DMS79 treated with DMSO at 0.1 percent for 48 hours (cell line): ENCODE measurements around the gene MEIS3.
"Not testable (repeated sequence)": the region's sequence is repeated elsewhere in the genome, so short reads cannot be mapped to it uniquely, and the experiment has no call there.

ENCODE experiments used
- DNase-seq: peaks from one replicate; lab custom pipeline; 2025; lab: John Stamatoyannopoulos, UW

Gene MEIS3

GRCh38 chr19:47384533-47384932 lies 34.8 kb downstream of the MEIS3 start:
- not testable (repeated sequence) for DNase-seq

DNA sequence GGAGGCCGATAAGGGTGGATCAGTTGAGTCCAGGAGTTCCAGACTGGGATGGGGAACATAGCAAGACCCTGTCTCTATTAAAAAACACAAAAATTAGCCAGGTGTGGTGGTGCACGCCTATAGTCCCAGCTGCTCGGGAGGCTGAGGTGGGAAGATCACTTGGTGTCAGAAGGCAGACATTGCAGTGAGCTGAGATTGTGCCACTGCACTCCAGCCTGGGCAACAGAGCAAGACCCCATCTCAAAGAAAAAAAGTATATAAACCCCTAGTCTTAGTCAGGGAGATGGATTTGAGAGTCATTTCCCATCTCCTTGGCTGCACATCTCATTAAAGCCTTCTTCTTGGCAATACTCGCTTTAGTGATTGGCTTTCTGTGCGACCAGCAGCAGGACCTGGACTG lies 35.4 kb downstream of the MEIS3 start:
- DNase-seq, result not testable (repeated sequence)

DNA sequence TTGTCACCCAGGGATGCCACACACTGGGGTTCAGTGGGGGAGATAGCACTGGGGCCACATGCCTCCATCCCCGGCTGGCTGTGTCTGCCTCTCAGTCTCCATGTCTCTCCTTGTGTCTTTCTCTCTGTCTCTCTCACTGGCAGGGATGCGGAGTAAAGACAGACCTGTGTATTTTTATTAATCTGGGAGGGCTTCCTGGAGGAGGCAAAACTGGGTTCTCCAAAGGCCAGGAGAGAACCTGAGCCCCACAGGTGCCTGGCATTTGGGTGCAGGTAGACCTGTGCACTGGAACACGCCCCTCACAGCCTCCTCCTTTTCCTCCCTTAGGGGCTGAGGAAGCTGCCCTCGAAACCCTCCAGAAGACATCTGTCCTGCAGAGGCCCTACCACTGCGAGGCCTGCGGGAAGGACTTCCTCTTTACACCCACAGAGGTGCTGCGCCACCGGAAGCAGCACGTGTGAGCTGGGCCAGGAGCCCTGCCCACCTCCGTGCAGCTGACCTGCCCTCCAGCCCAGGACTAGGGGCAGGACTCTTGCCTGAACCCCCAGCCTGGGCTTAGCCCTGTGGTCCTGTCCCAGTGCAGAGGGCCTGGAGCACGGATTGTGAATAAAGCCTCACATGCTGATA lies 37.6 kb downstream of the MEIS3 start:
- no peak for DNase-seq

DNA sequence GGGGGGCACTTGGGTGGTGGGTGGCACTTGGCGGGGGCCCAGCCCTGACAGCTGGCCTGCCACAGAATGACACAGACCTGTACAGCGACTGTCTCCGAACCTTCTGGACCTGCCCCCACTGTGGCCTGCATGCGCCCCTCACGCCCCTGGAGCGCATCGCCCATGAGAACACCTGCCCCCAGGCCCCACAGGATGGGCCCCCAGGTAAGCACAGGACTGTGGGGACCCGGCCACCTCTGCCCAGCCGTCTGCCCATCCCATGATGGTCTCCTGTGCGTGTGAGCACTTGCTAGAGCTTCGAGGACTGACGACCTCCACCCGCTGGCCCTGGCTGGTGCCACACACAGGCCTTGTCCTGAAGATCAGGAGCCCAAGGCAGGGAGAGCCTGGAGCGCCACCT lies 38.2 kb downstream of the MEIS3 start:
- no peak for DNase-seq

DNA sequence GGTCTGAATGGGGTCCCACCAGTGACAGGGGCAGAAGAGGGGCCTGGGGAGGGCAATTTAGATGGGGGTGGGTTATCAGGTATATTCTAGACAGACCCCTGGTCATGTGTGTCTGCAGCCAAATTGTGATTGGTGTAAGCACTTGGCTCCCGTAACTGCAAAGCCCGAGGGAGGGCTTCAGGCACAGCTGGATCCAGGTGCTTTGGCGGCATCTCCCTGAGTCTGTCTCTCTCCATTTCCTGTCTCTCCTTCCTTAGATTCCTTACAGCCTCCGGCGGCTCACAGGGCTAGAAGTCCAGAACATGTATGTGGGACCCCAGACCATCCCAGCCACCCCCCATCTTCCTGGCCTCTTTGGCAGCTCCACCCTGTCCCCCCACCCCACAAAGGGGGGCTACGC lies 38.8 kb downstream of the MEIS3 start:
- no peak for DNase-seq

DNA sequence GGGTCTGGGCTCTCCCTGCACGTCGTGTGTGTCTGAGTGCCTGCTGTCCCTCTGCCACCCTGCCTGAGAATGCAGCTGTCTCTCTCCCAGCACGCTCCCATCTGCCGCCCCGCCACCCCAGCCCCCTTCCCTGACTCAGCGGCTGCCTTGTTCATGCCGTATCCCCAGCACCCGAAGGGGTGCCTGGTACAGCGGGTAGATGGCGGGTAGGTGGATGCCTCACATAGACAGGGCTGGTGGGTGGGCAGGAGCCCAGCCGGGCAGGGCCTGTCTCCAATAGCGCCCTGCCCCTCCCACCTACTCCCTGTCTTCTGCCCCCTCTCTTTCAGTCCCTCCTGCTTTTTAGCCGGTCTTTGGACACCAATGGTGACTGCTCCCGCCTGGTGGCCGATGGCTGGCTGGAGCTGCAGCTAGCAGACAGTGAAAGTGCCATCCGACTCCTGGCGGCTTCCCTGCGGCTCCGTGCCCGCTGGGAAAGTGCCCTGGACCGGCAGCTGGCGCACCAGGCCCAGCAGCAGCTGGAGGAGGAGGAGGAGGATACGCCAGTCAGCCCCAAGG lies 39.9 kb downstream of the MEIS3 start:
- no peak for DNase-seq

GRCh38 chr19:47378246-47378645 lies 41.1 kb downstream of the MEIS3 start:
- no peak for DNase-seq

GRCh38 chr19:47377801-47378200 lies 41.5 kb downstream of the MEIS3 start:
- DNase-seq, result no peak

DNA sequence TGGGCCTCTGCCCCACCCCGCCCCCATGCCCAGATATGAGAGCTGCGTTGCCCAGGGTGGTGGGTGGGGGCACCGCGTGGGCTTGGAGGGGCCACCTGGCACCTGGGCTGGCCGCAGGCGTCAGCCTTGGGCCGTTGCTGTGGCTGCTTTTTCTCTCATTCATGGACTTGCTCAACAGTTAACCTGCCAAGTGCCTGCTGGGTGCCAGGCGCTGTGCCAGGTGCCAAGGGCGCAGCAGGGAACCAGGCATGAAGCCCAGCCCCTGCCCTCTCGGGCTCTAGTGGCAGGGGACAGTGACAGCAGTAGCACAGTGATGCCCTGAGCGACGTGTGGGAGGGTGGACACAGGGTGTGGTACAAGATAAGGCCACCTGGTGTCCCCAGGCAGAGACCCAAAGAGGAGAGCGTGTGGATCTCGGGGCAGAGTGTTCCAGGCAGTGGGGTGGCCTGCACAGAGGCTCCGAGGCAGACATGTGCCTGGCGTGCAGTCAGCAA lies 42.1 kb downstream of the MEIS3 start:
- peak; percentile 18 for DNase-seq

- DNase-seq, result no peak
Observed at GRCh38 chr19:47376589-47377144, 42.7 kb downstream of the MEIS3 start.

- DNase-seq, result no peak
Observed at GRCh38 chr19:47375694-47376588, 43.4 kb downstream of the MEIS3 start.

DNA sequence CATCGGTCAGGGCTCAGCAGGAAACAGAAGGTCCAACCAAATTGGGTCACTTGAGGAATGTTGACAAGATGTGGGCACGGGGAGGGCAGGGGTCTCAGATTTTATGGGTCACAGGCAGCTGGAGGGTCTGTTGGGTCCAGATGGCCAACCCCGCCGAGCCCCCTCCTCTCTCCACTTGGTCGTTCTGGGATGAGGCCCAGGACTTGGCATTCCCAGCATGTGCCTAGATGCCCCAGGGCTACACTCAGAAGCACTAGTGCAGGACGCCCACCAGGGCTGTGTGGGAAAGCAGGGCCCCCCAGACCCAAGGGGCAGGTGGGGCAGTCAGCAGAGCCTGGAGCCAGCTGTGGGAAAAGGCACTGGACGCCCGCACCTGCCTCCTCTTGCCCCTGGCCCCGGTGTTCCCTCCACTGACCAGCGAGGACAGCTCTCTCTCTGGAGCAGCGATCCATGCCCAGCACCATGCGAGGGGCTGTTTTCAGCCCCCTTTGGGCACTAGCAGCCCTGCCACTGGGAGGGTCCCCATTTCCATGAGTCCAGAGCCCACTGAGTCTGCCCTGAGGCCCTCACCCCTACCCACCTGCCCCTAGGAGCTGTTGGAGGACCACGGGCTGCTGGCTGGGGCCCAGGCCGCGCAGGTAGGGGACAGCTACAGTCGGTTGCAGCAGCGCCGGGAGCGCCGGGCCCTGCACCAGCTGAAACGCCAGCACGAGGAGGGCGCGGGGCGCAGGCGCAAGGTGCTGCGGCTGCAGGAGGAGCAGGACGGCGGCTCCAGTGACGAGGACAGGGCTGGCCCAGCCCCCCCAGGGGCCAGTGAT lies 44.2 kb downstream of the MEIS3 start:
- no peak for DNase-seq

GRCh38 chr19:47373246-47374240 lies 45.8 kb downstream of the MEIS3 start:
- DNase-seq, result no peak

DNA sequence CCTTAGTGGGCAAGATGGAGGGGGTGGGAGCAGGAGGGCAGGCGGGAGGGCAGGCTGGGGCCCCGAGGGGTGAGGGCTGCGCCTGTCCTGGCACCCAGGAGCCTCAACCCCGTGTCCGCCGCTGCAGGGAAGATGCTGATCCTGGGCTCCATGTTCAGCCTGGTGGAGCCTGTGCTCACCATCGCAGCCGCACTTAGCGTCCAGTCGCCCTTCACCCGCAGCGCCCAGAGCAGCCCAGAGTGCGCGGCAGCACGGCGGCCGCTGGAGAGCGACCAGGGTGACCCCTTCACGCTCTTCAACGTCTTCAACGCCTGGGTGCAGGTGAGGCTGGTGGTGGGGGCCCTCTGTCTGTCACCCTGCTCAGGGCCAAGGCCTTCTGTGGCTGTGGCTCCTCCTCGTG lies 46.7 kb downstream of the MEIS3 start:
- DNase-seq, result no peak

GRCh38 chr19:47371261-47371660 lies 48.1 kb downstream of the MEIS3 start:
- DNase-seq, result no peak

GRCh38 chr19:47370045-47370611 lies 49.2 kb downstream of the MEIS3 start:
- no peak for DNase-seq

DNA sequence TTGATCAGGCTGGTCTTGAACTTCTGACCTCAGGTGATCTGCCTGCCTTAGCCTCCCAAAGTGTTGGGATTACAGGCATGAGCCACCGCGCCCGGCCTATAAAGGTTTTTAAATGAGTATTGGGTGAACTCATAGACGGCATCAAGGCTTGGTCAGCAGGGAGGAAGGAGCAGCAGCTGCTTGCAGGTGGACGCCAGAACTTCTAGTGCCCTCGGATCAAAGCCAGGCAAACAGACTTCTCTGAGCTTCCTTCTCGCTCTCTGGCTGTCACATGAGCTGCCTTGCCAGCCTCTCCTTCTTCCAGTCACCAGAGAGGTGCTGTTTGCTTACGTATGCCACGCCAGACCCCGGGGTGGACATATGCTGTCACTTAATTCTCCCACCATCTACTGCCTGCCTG lies 53.9 kb downstream of the MEIS3 start:
- DNase-seq, result not testable (repeated sequence)

DNA sequence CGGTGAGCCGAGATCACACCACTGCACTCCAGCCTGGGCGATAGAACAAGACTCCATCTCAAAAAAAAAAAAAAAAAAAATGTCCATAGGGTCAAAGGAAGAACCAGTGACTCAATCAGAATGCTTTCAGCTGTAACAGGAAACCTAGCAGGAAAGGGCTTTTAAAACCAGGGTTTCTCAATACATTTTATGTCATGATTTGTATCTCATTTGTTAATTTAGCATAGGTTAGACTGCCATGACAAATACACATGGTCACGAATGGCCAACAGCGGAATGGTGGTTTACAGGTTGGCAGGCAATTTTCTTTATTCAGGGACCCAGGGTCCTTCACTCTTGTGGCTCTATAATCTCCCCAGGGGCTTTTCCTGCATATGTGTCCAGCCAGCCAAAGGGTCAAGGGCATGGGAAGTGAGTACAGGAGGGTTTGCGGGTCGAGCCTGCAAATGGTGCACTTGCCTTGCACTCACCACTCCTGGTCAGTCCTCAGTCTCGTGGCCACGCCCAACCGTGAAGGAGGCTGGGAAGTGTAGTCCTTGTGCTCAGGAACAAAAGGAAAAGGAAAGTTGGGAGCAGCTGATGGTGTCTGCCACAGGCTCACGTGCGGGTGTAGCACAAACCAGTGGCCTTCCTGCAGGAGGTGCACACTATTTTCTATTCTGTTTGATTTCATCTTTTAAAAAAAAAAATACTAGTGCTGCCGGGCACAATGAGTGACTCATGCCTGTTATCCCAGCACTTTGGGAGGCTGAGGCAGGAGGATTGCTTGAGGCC lies 55.4 kb downstream of the MEIS3 start:
- DNase-seq, result no peak

DNA sequence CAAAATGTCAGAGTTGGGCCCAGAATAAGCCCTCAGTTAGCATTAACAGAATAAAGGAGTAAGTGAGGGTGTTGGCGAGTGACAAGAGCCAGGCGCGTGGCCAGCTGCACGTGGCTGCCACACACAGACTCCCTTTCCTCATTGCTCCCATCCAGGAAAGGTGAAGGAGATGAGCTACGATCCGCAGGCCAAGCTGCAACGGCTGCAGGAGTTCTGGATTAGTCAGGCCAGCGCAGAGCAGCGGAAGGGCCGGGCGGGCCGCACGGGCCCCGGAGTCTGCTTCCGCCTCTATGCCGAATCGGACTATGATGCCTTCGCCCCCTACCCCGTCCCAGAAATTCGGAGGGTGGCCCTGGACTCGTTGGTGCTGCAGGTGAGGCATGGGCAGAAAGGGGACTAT lies 57.0 kb downstream of the MEIS3 start:
- no peak for DNase-seq
